GM12801 (cell line): ENCODE data around the gene ECD.

Source experiments
- CTCF ChIP-seq: IDR thresholded peaks from one replicate; pipeline ENCODE4 v1.5.1; 2011; ENCODE audit warnings: control low read depth; ENCODE audit not compliant: insufficient read length; ENCODE audit errors: extremely low read depth

Gene ECD

DNA sequence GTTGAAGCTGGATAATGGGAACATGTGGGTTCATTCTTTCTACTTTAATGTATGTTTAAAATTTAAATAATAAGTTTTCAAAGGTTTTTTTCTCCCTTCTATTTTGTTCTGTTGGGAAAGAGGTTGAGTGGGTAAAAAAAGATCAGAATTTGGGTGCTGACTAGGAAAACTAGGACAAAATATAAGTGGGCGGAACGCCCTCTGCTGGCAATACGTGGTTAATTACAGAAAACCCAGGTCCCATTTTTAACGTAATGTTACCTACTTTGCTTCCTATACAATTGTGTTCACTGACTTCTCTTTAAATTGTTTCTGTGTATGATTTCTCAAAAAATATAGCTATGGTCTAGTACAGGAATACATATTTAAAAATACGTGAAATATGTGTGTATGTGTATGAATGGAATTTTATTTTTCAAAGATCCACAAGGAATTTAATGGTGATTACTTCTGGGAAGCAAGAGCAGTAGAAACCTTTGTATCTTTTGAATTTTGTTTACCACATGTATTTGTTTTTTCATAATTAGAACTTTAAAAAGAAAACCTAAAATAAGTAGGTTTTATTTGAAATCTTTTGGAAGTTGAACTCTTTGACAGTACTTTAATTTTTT, 8.7 kb downstream of the ECD start:
- no peak for TF ChIP-seq CTCF

- no peak for TF ChIP-seq CTCF
These were observed 11.8 kb downstream of the ECD start for GRCh38 chr10:73156054-73156453.

DNA sequence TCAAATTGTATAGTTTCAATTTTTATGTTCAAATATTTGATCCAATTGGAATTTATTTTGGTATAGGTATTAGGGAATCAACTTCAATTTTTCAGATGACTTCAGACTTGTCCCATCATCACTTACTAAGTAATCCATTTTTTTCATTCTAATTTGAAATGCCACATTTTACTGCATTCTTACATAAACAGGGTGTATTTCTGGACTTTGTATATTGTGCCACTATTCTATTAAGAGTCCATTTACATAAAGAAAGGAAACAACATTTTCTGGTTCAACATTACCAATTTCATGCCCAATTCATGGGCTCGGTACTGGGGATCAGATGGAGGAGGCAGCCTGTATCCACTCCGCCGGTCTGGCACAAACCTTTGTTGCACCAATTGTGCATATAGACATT, 15.8 kb downstream of the ECD start:
- no peak for TF ChIP-seq CTCF

- no peak for TF ChIP-seq CTCF
These were observed 26.2 kb downstream of the ECD start for GRCh38 chr10:73141603-73142002.

DNA sequence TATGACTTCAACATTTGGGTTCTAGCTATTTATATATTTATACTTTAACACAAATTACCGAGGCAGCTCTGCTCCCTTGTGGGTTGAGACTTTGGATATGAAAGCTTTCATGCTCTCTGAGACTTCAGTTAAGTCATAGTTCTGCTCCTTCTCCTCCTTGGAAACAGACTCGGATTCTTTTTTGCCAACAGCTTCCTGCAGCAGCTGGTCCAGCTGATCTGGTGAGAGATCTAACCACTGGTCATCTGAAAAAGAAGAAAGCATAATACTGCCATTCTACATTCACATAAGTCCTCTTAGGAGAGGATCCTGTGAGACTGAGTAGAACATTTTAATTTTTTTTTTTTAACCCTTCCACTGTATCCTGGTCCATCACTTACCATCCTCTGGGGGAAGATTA, 28.6 kb downstream of the ECD start:
- TF ChIP-seq CTCF: no peak

DNA sequence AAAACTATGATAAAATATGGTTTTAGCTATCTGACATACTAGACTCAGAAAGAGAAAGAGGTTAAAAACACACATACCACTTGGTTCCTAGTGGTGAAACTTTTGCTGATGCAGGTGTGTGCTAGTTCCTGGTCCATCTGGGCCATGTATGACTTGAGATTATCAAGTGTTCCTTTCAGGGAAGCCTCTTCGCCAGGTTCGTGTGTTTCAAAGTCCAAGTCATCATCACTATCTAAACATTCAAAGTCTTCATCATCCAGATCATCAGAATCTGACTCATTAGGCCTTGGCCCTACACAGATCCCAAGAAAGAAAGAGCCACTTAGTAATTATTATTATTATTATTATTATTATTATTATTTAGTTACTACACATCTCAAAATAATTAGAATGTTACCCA, 31.2 kb downstream of the ECD start:
- no peak for TF ChIP-seq CTCF

DNA sequence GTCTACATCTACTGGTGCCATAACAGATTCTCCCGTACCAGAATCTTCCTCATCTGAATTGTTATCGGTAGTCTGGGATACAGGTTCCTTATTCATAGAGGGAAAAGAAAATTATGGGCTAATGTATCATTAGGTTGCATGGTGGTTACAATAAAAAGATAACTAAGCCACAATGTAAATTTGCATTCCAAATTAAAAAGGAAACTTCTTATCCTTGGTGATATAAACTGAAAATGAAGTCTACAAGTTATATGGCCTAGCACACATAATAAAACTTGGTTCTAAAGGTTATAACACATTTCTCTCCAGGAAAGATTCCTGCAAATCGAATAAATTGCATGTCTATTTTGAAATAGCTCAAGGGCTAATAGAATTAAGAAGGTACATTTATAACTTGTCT, 33.1 kb downstream of the ECD start:
- no peak for TF ChIP-seq CTCF
